Germinal center (tissue), 1 donor: ENCODE measurements around the gene EHD3.

Experiments
- DNase-seq: peaks from one replicate; pipeline ENCODE4 v3.0.0; 2012; ENCODE audit warnings: mixed read lengths, low spot score

The EHD3 gene

DNA sequence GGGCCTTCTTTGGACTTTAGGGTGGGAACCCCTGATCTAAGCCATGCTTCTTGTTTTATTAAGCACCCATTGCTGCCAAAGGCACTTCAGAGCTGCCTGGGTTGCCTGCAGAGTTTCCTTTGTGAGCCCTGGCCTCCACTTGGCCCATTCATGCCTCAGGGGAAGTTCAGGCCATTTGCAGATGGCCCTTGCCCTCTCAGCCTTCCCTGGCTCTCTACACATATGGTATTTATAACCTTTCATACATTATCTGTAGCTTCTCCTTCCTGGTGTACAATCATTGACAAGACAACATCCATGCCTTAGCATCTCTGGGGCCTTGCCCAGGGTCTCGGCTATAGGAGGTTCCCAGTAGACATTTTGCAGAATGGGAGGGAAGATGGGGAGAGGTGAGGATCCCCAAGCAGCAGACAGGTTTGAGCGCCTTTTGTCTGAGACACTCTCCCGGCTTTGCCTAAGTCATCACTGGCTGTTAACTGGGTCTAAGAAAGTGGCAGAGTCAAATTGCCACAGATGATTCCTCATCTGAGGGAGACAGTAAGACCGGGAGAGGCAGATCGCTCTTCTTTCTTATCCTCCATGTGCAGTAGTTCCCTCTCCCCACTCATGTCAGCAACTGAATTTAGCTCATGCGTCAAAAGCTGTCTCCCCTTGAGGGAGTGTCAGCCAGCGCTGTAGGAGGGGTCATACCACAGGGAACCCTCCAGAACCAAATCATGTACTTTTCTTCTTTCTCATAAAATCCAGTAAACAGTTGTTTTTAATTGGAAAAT is 2.7 kb downstream of the EHD3 start:
- DNase-seq, result no peak

DNA sequence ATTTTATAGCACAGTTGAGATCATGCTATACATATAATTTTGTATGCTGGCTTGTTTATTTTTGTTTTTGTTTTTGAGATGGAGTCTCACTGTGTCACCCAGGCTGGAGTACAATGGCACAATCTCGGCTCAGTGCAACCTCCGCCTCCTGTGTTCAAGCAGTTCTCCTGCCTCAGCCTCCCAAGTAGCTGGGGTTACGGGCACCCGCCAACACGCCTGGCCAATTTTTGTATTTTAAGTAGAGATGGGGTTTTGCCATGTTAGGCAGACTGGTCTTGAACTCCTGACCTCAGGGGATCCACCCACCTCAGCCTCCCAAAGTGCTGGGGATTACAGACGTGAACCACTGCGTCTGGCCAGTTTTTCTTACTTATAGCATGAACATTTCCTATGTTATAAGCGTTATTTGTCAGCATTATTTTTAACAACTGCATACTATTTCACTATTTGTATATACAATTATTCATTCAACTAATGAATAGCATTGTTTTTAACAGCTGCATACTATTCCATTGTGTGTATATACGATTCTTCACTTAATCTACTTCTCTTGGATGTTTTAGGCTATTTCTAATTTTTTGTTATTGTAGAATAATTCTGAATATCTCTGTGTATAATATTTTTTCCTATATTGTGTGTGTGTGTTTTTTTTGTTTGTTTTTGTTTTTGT is 3.5 kb downstream of the EHD3 start:
- DNase-seq, result no peak

DNA sequence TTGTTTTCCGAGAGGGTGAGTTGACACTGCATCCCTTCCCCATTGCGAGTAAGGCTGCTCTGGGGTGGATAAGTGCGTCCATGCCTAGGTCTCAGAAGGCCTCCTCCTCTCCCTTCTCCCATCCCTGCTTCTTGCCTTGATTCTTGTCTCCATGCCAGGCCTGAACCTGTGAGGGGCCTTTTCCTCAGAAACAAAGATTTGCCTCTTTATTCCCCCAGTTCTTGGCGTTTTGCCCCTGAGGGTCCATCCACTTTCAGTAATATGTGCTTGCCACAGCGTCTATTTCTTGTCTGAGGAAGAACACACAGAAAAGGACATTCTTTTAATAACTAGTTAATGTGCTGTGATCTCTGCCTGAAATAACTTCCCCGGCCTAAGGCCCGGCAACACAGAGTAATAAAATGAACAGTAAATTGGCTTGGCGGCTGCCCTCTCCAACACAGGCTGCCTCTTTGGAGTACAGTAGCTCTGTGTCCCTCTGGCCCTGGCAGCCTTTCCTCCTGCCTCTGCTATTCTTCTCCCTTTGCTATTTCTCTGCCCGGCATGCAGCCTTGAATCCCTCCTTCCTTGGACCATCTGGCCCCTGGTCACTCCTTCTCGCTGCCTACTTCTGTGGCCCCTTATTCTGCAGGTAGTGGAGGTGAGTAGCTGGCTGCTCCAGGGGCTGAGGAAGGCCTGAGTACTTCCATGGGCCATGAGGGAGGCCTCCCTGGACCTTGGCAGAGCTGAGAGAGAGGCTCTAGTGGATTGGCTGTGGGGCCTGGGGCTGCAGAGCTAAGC is 4.4 kb downstream of the EHD3 start:
- DNase-seq, result no peak

DNA sequence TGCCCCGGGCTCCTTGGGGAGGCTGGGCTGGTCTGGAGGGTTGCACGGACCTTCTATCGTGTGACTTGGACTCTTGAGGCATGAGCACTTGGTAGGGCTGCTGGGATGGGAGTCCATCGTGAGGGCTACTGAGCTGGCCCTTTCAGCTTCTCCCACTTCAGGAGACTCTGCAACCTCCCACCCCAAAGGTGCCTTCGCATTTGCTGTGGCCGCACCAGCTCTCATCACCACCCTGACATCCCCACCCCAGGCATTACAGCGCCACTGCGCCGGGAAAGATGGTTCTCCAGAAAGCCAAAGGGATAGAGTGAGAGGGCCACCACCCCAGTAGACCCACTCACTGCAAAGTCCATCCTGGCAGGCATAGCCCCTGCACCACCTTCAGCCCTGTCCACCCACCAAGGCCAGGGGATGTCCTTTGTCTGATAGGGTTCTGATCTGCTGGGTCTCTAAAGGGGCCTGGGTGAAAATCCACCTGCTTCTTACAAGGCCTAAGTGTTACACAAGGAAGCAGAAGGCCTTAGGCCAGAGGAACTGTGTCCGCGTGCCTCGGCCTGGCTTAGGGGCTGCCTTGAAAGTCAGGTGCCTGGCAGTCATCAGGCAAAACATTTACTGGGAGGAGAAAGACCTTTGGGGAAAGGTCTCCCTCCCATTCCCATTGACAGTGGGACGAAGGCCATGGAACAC is 5.1 kb downstream of the EHD3 start:
- no peak for DNase-seq

DNA sequence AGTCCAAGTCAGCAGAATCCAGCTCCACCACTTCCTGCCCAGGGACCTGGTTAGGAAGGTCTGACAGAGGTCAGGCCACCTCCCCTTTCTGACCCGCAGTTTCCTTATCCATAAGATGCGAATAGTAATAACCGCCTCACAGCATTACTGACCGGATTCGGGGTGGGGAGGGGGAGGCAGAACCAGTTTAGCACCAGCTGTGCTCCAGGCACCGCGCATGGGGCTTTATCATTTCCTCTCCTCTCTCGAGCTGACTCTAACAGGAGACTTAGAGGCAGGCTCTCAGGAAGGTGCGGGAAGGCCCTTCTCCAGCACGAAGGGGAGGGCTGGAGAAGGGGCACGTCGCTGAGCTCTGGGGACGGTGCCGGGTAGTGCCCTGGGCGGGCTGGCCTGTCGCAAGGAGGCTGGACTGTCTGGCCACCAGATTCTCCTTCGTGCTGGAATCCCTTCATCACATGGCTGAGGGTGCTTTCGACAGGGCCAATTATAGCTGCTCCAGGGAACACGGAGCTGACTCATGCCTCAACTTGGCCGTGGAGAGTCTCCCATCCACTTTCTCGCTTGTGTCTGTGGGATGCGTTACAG is 5.7 kb downstream of the EHD3 start:
- DNase-seq, result no peak

DNA sequence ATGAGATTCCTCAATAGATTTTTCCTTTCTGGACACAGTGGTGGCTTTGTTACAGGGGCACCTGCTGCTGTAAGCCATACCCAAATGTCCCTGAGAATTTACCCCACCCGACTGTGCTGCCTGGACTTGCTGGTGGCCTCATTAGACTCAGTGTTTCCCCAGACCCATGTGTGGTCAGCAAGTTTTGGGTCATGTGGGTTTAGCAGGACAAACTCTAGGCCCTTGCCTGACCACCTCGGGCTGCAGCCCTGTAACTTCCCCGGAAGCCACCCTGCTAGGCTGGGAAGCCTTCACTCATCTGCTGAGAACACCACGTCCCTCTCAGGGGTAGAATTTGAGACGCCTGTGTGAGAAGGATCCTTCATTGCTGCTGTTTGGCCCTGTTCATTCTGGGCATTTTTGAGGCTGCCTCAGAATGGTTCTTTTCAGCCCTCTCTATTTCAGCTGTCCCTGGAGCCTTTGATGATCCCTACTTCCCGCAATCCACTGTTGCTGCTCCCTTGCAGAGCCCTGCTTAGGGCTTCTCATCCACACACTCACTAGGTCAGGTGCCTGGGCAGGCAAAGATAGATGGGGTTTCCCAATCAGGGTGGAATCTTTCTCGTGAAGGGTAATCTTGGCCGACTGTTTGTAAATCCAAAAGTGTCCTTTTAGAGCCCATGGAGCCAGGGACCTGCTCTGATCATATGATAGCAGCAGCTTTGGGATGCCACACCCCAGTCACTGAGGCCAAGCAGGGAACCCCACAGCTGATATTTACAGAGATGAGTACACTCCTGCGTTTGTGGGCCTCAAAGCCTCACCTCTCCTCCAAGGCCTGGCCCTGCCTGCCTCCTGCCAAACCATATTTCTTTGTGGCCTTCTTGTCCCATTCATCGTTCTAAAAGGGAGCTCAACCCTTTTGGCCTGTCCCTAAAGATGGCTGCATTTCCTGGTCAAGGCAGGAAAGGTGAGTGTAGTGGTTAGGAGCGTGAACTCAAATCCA is 6.7 kb downstream of the EHD3 start:
- no peak for DNase-seq

DNA sequence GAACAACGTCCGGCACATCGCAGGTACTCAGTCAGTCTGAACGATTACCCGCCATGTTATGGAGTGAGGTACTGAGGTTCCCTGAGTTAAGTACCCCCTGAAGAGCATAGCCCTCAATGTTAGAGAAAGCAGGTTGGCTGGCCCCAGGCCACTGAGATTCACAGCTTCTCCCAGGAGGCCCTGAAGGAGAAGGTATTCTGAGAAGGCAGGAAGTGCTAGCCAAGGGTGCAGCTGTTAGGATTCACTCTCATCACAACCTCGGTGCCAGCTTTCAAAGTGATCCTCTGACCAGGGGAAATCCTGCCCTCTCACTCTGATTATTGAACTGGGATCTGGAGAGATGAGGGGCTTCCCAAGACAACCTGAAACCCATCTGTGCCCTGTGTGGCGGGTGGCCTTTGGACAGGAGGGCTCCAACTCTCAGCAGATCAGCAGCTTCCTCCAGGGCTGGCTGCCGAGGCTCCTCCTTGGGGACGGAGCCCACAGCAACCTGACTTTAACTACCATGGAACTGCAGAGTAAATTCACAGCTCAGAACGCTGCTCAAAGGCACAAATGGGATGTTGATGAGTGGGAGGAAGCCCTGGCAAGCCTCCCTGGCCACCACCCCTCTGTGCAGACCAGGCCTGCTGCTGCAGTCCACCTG is 7.8 kb downstream of the EHD3 start:
- no peak for DNase-seq

DNA sequence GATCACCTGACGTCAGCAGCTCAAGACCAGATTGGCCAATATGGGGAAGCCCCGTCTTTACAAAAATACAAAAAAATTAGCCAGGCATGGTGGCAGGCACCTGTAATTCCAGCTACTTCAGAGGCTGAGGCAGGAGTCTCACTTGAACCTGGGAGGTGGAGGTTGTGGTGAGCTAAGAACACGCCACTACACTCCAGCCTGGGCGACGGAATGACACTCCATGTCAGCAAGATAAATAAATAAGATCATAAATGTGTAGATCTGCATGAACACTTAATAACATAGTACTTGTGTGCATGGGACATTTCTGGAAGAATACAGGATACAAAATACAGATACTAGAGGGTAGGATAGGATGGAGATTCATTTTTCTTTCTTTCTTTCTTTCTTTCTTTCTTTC is 9.1 kb downstream of the EHD3 start:
- DNase-seq, result no peak

DNA sequence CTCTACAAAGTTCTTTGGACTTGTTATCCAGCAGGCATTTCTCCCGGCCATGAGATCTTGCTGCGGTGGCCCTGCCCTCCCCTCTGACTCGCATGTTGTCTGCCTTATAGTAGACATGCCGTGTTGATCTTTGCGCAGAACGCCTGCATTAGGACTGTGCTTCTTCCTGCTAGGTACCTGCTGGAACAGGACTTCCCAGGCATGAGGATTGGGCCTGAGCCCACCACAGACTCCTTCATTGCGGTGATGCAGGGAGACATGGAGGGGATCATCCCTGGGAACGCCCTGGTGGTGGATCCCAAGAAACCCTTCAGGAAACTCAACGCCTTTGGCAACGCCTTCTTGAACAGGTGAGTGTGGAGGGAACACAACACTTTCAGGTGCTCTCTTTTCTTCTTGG is 10.1 kb downstream of the EHD3 start:
- no peak for DNase-seq

DNA sequence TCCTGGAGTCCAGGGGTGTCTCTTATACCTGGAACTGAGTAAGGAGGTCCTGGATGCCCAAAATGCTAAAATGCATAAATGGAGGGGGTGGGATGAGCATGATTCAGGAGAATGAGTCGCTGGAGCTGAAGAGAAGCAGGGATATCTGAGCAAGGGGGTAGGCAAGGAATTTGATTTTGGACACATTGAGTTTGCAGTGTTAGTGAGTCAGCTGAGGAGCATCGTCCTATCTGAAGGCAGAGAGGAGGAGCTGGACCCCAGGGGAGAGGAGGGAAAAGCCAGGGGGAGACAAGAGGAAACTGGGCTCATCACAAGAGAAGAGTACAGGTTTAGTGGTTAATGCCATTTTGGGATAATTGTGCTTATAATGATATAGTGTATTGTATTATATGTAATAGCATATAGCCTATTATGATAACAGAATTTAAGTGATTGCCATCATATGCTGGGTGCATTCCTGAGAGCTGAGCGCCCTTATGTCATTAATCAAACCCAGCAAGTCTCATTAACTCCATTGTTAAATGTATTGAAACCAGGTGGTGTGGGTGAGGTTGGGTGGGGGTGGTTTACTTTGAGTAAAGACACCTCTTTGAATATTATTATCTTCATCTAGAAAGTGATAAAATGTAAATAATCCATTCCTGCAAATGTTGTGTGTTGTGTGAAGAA is 12.4 kb downstream of the EHD3 start:
- DNase-seq, result no peak

DNA sequence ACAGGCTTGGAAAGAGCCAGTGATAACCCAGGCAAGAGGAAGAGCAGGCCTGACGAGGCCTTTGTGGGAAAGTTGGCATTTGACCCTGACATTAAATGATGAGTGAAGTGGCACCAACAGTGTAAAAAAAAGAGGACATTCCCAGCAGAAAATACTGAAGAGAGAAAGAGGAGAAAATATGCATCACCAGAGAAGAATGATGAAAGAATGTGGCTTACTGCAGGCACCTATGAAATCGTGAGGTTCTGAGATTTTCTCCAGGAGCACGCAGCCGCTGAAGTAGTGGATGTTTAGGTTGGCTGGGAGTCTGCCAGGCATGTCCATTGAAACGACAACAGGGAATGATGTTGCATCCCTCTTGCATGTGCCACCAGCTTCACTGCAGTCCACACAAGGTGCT is 13.8 kb downstream of the EHD3 start:
- DNase-seq, result no peak

DNA sequence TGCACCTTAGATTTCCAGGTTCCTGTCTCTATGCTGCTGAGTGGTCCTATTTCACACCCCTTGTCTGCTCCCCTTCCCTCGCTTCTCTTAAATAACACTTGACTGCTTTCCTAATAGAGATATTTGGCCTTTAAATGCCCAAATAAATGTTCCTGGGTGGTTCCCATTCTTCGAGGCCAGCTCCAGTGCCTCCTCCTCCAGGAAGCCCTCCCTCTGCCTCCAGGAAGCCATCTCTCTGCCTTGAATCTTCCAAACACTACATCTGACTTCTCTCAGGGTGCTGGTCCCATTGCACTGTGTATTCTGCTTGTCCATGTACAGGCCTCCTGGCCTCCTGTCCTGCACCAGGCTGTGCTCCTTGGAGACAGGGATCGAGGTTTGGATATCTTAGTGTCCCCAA is 14.2 kb downstream of the EHD3 start:
- no peak for DNase-seq

DNA sequence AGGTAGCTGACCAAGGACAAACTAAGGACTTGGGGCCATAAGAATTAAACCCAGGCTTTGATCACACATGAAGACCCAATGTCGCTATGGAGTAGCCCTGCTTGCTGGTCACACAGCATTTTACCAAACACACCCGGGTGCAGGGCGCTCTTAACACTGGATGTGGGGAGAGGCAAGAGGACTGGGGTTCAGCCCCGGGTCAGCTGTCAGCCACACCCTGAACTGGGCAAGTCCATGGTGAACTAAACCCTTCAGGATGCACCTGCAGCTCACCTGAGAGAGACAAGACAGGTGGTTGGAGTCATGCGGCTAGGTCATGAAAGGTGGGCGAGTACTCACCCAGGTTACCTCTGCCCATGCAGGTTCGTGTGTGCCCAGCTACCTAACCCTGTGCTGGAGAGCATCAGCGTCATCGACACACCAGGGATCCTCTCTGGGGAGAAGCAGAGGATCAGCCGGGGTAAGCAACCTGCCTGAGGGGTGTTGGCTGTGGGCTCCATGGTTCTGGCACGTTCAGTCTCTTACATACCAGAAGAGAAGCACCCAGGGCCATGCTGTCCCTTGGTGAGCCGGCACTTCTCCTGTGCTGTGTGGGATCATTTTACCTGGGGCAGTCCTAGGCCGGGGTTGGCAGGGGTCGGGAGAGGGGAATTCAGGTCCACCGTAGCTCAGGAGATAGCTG is 15.2 kb downstream of the EHD3 start:
- no peak for DNase-seq

DNA sequence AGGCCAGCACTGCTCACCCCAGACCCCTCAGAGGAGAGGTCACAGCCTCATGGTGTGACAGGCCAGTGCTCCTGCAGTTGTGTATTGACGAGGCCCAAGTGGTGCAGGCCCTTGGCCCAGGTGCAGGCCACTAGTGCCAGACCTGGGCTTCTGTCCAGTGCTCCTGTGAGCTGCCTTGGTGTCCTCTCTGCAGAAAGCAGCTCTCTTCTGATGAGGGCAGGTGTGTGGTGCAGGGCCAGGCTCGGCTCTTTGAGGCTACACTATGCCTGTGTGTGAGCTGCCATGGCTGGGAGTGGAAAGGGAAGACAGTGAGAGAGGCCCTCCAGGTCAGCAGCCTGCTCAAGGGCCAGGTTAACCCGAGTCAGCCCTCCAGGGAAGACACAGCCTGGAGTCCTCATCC is 17.1 kb downstream of the EHD3 start:
- no peak for DNase-seq

DNA sequence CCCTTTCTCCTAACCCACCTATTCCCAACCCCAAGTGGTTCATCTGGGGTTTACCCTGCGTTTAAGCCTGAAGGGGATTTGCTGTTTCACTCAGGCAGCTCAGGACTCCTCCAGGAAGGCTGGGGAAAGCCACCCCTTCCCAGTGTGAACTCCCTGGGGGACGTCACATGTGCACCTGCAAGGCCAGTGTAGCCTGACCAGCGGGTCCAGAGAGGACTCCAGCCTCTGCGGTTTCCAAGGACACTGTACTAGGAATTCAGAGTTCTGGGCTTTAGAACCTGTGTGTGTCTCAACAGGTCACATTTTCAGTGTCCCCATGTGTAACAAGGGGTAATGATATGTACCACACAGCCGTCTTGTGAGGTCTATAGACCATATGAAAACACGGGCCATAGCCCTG is 17.9 kb downstream of the EHD3 start:
- no peak for DNase-seq

DNA sequence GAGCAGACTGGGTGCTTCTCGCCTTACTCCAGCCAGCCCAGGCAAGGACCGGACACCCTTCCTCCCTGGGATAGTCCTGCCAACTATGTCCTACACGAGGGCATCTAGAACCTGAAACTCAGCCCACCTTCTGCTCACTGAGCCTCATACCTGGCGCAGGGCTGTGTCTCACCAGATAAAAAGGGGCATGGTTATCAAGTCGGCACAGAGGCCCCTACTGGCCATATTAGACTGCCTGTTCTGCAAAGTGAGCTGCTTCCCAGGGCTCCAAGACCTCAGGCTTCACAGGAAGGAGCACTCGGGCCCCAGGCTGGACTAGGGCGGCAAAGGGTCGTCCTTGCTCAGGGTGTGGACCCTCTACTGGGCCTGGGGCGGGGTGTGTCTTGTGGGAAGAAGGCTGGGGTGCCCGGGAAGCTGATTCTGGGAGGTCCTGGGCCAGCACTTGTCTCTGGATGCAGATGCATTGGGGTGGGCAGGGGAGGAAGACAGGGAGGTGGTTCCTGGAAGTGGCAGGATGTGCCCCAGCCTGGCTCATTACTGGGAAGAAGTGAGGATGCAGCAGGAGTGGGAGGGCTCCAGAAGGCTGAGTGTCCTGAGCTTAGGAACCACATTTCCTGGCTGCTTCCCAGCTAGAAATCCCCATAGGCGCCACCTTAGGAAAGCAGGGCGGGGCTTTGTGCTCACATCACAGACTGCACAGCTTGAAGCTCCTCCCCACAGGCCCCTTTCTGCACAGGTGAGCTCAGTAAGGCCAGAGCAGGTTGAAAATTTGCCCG is 19.6 kb downstream of the EHD3 start:
- DNase-seq, result peak; percentile 22

DNA sequence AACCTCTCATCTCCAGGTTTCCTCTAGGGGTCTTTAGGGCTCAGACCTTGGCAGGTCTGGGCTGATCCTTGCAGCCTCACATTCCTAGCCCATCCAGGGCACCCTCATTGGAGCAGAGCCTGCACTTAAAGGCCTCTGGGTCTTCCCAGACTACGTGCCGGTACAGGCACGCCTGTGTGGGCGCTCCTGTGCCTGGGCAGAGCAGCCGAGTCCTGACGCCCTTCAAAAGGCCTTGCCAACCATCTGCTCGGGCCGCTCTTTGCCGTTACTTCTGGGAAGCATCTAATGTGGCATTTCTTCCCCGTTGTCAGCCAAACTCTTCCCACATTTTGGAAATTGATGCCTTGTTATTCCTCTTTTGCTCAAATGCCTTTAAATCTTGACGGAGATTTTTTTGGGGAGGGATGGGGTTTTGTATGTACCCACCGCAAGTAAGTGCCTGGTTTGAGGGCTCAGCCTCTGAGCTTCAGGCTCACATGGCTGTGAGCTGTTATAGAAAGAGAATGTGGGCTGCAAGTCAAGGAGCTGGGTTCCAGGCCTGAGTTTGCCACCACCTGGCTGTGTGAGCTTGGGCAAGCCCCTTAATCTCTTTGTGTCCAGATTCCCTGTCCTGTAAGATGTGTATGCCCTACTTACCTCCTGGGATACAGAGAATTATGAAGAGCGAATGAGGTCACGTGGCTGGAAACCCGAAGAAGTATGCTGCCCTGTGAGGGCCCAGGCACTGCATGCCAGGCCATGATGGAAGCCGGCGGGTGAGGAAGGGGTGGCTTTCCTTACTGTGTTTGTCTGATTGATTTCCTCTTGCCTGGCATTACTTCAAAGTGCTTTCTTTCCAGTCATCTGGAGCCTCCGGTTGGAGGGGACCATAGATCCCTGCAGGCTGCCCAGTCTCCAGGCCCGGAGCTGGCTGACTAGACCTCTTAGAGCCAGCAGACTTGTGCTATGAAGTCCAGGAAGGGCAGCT is 20.6 kb downstream of the EHD3 start:
- DNase-seq, result no peak
